ENCODE measurements around the gene KIAA2012.

Gene KIAA2012

DNA sequence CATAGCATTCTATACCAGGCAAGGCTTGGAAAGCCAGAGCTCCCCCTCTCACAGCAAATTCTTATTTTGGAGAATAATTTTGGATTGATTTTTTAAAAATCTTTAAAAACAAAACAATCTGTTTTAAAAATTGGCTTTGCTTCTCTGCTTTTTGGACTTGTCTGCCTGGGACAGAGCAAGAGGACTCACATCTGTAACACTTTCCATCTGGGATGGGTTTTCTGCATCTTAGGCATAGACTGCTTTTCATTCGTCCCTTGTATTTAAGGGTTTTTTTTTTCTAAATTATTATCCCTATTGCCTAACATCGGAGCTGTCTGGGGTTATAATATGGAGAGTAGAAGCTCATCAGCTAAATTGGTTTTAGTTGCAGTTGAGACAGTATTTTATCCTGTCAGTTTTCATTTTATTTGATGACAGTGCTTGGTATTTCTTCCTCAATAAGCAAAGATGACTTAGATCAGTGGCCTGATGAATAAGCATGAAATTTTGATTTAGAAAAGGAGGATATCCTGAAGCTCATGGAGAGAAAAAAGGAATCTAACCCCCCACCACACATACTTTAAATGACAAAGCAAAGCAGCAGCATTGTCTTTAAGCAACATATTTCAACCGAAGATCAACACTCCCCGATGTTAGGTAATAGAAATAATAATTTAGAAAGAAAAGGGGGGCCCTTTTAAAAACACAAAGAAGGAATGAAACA is 41.7 kb upstream of the KIAA2012 start:
- no peak for TF ChIP-seq CTCF (conservative IDR thresholded peaks at IDR 0.05; ENCODE audit: control insufficient read depth, insufficient read depth, low read depth, low read length)
- no peak overlapping the region for H3K4me3 ChIP-seq (ENCODE audit: control insufficient read depth, low read depth, low read length)
- no peak for DNase-seq (ENCODE audit: low read depth)

- no peak for TF ChIP-seq CTCF (conservative IDR thresholded peaks at IDR 0.05; ENCODE audit: control insufficient read depth, insufficient read depth, low read depth, low read length)
- peak overlapping the region; percentile 74 for H3K4me3 ChIP-seq (ENCODE audit: control insufficient read depth, low read depth, low read length)
- peak; percentile 49 for DNase-seq (ENCODE audit: low read depth)
These were observed 40.2 kb upstream of the KIAA2012 start for GRCh38 chr2:202032846-202033316.

DNA sequence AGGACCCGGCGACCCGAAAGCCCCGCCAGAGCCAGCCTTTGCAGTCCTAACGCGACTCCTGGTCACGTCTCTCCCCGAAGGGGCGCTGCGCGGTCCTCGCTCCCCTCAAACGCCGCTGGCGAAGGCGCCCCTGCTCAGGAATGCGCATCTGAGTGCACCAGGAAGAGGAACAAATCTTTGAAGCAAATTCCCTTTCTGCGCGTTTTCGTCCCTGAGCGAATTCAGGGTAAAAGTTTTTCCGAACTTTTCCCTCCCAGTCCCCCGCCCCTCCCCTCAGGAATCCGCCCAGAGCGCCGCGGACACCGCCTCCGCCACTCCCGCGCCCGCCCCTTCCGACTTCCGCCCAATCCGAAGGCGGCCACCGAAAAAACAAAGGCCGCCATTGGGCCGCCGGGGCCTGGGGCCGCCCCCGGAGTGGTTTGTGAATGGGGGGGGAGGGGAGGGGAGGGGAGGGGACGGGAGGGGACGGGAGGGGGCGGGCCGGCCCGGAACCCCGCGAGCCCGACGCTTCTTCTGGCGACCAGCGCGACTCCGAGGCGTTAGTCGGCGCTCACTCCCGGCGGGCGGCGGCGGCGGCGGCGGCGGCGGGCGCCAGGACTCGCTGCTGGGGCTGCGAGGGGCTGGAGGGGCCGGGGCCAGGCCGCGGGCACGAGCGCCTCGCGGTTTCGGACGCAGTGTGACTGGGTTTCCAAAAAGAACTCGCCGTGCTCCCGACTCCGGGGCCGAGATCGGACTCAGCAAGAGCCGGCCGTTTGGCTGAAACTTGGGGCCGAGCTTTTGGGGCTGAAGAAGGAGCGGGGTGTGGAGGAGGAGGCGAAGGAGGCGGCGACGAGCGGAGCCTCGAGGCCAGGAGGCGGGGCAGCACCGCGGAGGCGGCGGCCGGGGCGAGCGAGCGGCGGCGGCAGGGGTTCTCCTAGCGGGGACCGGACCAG is 39.5 kb upstream of the KIAA2012 start, which contains the start of gene FZD7:
TSS of gene FZD7 (plus strand) at position 539 of the 932 bp plus-strand sequence. CDS start 793 bp downstream, outside the sequence.
- TF ChIP-seq CTCF (conservative IDR thresholded peaks at IDR 0.05; ENCODE audit: control insufficient read depth, insufficient read depth, low read depth, low read length): peak; percentile 16
- DNase-seq (ENCODE audit: low read depth): peak; percentile 86
- peak within 1 kb of the TSS; percentile 74 for H3K4me3 ChIP-seq (ENCODE audit: control insufficient read depth, low read depth, low read length)

- peak overlapping the region; percentile 58 for H3K4me3 ChIP-seq (ENCODE audit: control insufficient read depth, low read depth, low read length)
- DNase-seq (ENCODE audit: low read depth): peak; percentile 47
- TF ChIP-seq CTCF (conservative IDR thresholded peaks at IDR 0.05; ENCODE audit: control insufficient read depth, insufficient read depth, low read depth, low read length): no peak
These were observed 38.6 kb upstream of the KIAA2012 start for GRCh38 chr2:202034249-202035088.

- peak; percentile 74 for DNase-seq (ENCODE audit: low read depth)
- peak; percentile 49 for TF ChIP-seq CTCF (conservative IDR thresholded peaks at IDR 0.05; ENCODE audit: control insufficient read depth, insufficient read depth, low read depth, low read length)
- H3K4me3 ChIP-seq (ENCODE audit: control insufficient read depth, low read depth, low read length): peak overlapping the region; percentile 58
These were observed 37.7 kb upstream of the KIAA2012 start for GRCh38 chr2:202035089-202035940.

Measured in fibroblast of mammary gland (primary cell).